Liver (tissue), 9 donors: Measurements from ENCODE around the gene TIGD1. TPM values are rescaled to one million over a fixed set of nuclear protein-coding genes. Genes with fewer than 3 reads are reported as not detected.

Experiments used
- DNase-seq: peaks from one replicate; pipeline ENCODE4 v3.0.0-alpha.2; 2017; ENCODE audit warnings: low spot score
- H3K27ac ChIP-seq, 2 donors: one replicate each; pipeline ENCODE4 v1.7.0; 2013; ENCODE audit warnings: inconsistent platforms in 2 of 2, low read length in 2 of 2, control low read depth in 1 of 2, low read depth in 1 of 2, mild to moderate bottlenecking in 1 of 2
- H3K27me3 ChIP-seq, 4 donors: one replicate each; pipeline versions ENCODE4 v1.6.1 to v1.7.0; 2013; ENCODE audit warnings: low read length in 3 of 4, inconsistent platforms in 1 of 4, mild to moderate bottlenecking in 1 of 4, moderate library complexity in 1 of 4; ENCODE audit not compliant: control insufficient read depth in 4 of 4, insufficient read depth in 4 of 4
- H3K36me3 ChIP-seq, 4 donors: one replicate each; pipeline versions ENCODE4 v1.6.1 to v1.7.0; 2013; ENCODE audit warnings: low read length in 3 of 4, mild to moderate bottlenecking in 3 of 4, low read depth in 1 of 4, moderate library complexity in 1 of 4; ENCODE audit not compliant: control insufficient read depth in 4 of 4, insufficient read depth in 3 of 4
- H3K4me1 ChIP-seq, 4 donors: one replicate each; pipeline versions ENCODE4 v1.6.1 to v1.7.0; 2013; ENCODE audit warnings: low read length in 3 of 4, mild to moderate bottlenecking in 3 of 4, moderate library complexity in 1 of 4; ENCODE audit not compliant: control insufficient read depth in 4 of 4, insufficient read depth in 4 of 4
- H3K4me3 ChIP-seq, 3 donors: one replicate each; pipeline versions ENCODE4 v1.6.1 to v1.7.0; 2013; ENCODE audit warnings: low read length in 3 of 3, control low read depth in 1 of 3, low read depth in 1 of 3, mild to moderate bottlenecking in 1 of 3
- H3K9ac ChIP-seq, 2 donors: one replicate each; pipeline ENCODE4 v1.7.0; 2013; ENCODE audit warnings: low read length in 2 of 2, mild to moderate bottlenecking in 2 of 2, moderate library complexity in 2 of 2, control low read depth in 1 of 2, low read depth in 1 of 2
- H3K9me3 ChIP-seq, 4 donors: one replicate each; pipeline versions ENCODE4 v1.6.1 to v1.7.0; 2013; ENCODE audit warnings: low read length in 3 of 4; ENCODE audit not compliant: control insufficient read depth in 4 of 4
- ATF3 ChIP-seq: IDR thresholded peaks from 2 replicates; pipeline ENCODE4 v1.6.1; 2016; ENCODE audit warnings: antibody characterized with exemption
- CTCF ChIP-seq: fragments of 150-350 bp; IDR thresholded peaks from 2 replicates; pipeline ENCODE4 v1.5.1; 2017; ENCODE audit warnings: improper control_type of control experiment, low read depth, low read length; ENCODE audit not compliant: missing input control
- EGR1 ChIP-seq, 2 donors: IDR thresholded peaks; 2 replicates each; pipeline ENCODE4 v1.6.1; 2016 to 2018; ENCODE audit warnings: antibody characterized with exemption in 2 of 2, low read depth in 2 of 2
- FOXA1 ChIP-seq: IDR thresholded peaks from 2 replicates; pipeline ENCODE4 v1.6.1; 2016; ENCODE audit warnings: antibody characterized with exemption
- FOXA2 ChIP-seq: IDR thresholded peaks from 2 replicates; pipeline ENCODE4 v1.6.1; 2016; ENCODE audit warnings: antibody characterized with exemption
- GABPA ChIP-seq, 2 donors: IDR thresholded peaks in 1 of 2; conservative IDR thresholded peaks in 1 of 2; 2 replicates each; pipeline ENCODE4 v1.6.1; 2016; ENCODE audit warnings: antibody characterized with exemption in 2 of 2, mild to moderate bottlenecking in 1 of 2, moderate library complexity in 1 of 2
- HNF4A ChIP-seq, 2 donors: conservative IDR thresholded peaks; 2 replicates each; pipeline ENCODE4 v1.6.1; 2016; ENCODE audit warnings: antibody characterized with exemption in 2 of 2, mild to moderate bottlenecking in 2 of 2
- HNF4G ChIP-seq: IDR thresholded peaks from 2 replicates; pipeline ENCODE4 v1.6.1; 2016; ENCODE audit warnings: antibody characterized with exemption
- JUND ChIP-seq, 2 donors: IDR thresholded peaks; 2 replicates each; pipeline ENCODE4 v1.6.1; 2016; ENCODE audit warnings: antibody characterized with exemption in 2 of 2
- MAX ChIP-seq: IDR thresholded peaks from 2 replicates; pipeline ENCODE4 v1.6.1; 2016; ENCODE audit warnings: antibody characterized with exemption
- NR2F2 ChIP-seq: IDR thresholded peaks from 2 replicates; pipeline ENCODE4 v1.6.1; 2016; ENCODE audit warnings: antibody characterized with exemption
- RAD21 ChIP-seq, 2 donors: IDR thresholded peaks; 2 replicates each; pipeline ENCODE4 v1.6.1; 2016; ENCODE audit warnings: antibody characterized with exemption in 2 of 2, mild to moderate bottlenecking in 2 of 2
- REST ChIP-seq: IDR thresholded peaks from 2 replicates; pipeline ENCODE4 v1.6.1; 2016; ENCODE audit warnings: antibody characterized with exemption, mild to moderate bottlenecking
- RXRA ChIP-seq, 2 donors: IDR thresholded peaks; 2 replicates each; pipeline ENCODE4 v1.6.1; 2017 to 2018; ENCODE audit warnings: antibody characterized with exemption in 2 of 2, mild to moderate bottlenecking in 1 of 2
- SP1 ChIP-seq: IDR thresholded peaks from 2 replicates; pipeline ENCODE4 v1.6.1; 2018; ENCODE audit warnings: antibody characterized with exemption, mild to moderate bottlenecking
- TAF1 ChIP-seq: conservative IDR thresholded peaks from 2 replicates; pipeline ENCODE4 v1.6.1; 2016; ENCODE audit warnings: antibody characterized with exemption, mild to moderate bottlenecking
- YY1 ChIP-seq: IDR thresholded peaks from 2 replicates; pipeline ENCODE4 v1.6.1; 2016; ENCODE audit warnings: antibody characterized with exemption, mild to moderate bottlenecking
- ZBTB33 ChIP-seq: IDR thresholded peaks from 2 replicates; pipeline ENCODE4 v1.6.1; 2016; ENCODE audit warnings: antibody characterized with exemption
- WGBS: extraction: QIAGEN DNeasy Blood & Tissue Kit; methylation state at CpG from one replicate; pipeline ENCODE4 v1.1.7; 2013; 5-methylcytosine and 5-hydroxymethylcytosine counted together
- polyA plus RNA-seq, 2 donors: library from polyadenylated mRNA; stranded (reverse) in 1 of 2; unstranded in 1 of 2; fragments of 200-250 nt in 1 of 2; fragments of >200 nt in 1 of 2; fragmentation: Nextera tagmentation in 1 of 2; extraction: Ambion mirVana in 1 of 2; gene quantifications; one replicate each; pipeline versions ENCODE4 v1.2.1 to v1.2.3, GENCODE V29; 2013 to 2015
- total RNA-seq, 2 donors: library from RNA; depleted of rRNA; stranded (reverse); fragments of >200 nt; gene quantifications; one replicate each; pipeline ENCODE4 v1.2.3, GENCODE V29; 2014
- donor health status: healthy.
- donor health status: healthy.
- donor health status: healthy.
- donor health status: healthy.
- donor health status: healthy.

The TIGD1 gene
- total and polyA plus RNA-seq, 4 donors, result 0.50 to 3.0 (median 1.7) TPM

- H3K4me3 ChIP-seq, result no peak overlapping the region
- H3K9me3 ChIP-seq, result no peaks in the 10 kb centered on the region
- no peak for DNase-seq
- TF ChIP-seq RAD21 (IDR thresholded peaks at IDR 0.05) (no peak), REST (no peak), HNF4A (conservative IDR thresholded peaks at IDR 0.05) (no peak), SP1 (no peak), NR2F2 (no peak), ATF3 (no peak), FOXA1 (no peak), TAF1 (no peak), ZBTB33 (no peak), MAX (no peak), EGR1 (IDR thresholded peaks at IDR 0.05; ENCODE audit: low read depth in 2 of 2) (no peak), JUND (IDR thresholded peaks at IDR 0.05) (no peak), FOXA2 (no peak), GABPA (IDR thresholded peaks at IDR 0.05 in 1 of 2, conservative IDR thresholded peaks at IDR 0.05 in 1 of 2) (no peak), YY1 (no peak)
- H3K36me3 ChIP-seq, result peaks cover 0 to 7% (median 4%) of the 10 kb centered on the region in 4 donors
- peaks cover 0 to 38% (median 23%) of the 10 kb centered on the region in 4 donors for H3K4me1 ChIP-seq
- no peak overlapping the region for H3K9ac ChIP-seq
- no peaks in the 10 kb centered on the region for H3K27me3 ChIP-seq
- no peak overlapping the region for H3K27ac ChIP-seq
Observed at GRCh38 chr2:232581725-232582124, 31.4 kb upstream of the TIGD1 start.

GRCh38 chr2:232580648-232580981 lies 30.3 kb upstream of the TIGD1 start:
- Histone ChIP-seq H3K27ac (peak overlapping the region; percentile 36 to 51), H3K9me3 (no peaks in the 10 kb centered on the region), H3K4me1 (peaks cover 0 to 40% (median 26%) of the 10 kb centered on the region in 4 donors), H3K27me3 (no peaks in the 10 kb centered on the region), H3K4me3 (peak overlapping the region in 1 of 3 donors; percentile 22), H3K9ac (no peak overlapping the region), H3K36me3 (peaks cover 0 to 7% (median 4%) of the 10 kb centered on the region in 4 donors)
- no peak for DNase-seq
- 34% methylated on average over 6 of the region's 6 CpGs for WGBS
- no peak for TF ChIP-seq TAF1
- TF ChIP-seq RAD21 (IDR thresholded peaks at IDR 0.05), result peak in 1 of 2 donors; percentile 24
- peak in 1 of 2 donors; percentile 4 for TF ChIP-seq HNF4A (conservative IDR thresholded peaks at IDR 0.05)
- no peak for TF ChIP-seq EGR1 (IDR thresholded peaks at IDR 0.05; ENCODE audit: low read depth in 2 of 2)
- no peak for TF ChIP-seq HNF4G
- no peak for TF ChIP-seq SP1
- no peak for TF ChIP-seq CTCF
- peak; percentile 50 for TF ChIP-seq MAX
- TF ChIP-seq YY1, result peak; percentile 45
- no peak for TF ChIP-seq FOXA1
- TF ChIP-seq JUND (IDR thresholded peaks at IDR 0.05), result no peak
- TF ChIP-seq ATF3, result no peak
- TF ChIP-seq RXRA (IDR thresholded peaks at IDR 0.05), result peak; percentile 15 to 60
- TF ChIP-seq GABPA (IDR thresholded peaks at IDR 0.05 in 1 of 2, conservative IDR thresholded peaks at IDR 0.05 in 1 of 2), result no peak
- TF ChIP-seq NR2F2, result no peak
- TF ChIP-seq REST, result no peak
- TF ChIP-seq FOXA2, result no peak
